NT2/D1 (cell line): ENCODE results near the gene SF3B5.
"Not testable (repeated sequence)": the region's sequence is repeated elsewhere in the genome, so short reads cannot be mapped to it uniquely, and the experiment has no call there.

Source experiments
- DNase-seq: peaks from one replicate; pipeline ENCODE4 v3.0.0-alpha.2; 2011; ENCODE audit warnings: low read depth, low spot score
- H3K27me3 ChIP-seq: 2 replicates; pipeline ENCODE4 v1.6.0; 2011; ENCODE audit warnings: mild to moderate bottlenecking; ENCODE audit not compliant: insufficient read length, insufficient read depth
- H3K36me3 ChIP-seq: 2 replicates; pipeline ENCODE4 v1.6.1; 2011; ENCODE audit warnings: mild to moderate bottlenecking, low read length, mixed read lengths; ENCODE audit not compliant: insufficient read depth, insufficient read length
- H3K4me1 ChIP-seq: 2 replicates; pipeline ENCODE4 v1.5.1; 2011; ENCODE audit not compliant: insufficient read depth, insufficient read length
- H3K4me3 ChIP-seq: 2 replicates; pipeline ENCODE4 v1.5.1; 2011; ENCODE audit warnings: low read depth; ENCODE audit not compliant: insufficient read length
- H3K9ac ChIP-seq: 2 replicates; pipeline ENCODE4 v1.6.0; 2011; ENCODE audit warnings: low read depth; ENCODE audit not compliant: insufficient read length
- H3K9me3 ChIP-seq: 2 replicates; pipeline ENCODE4 v1.5.1; 2011; ENCODE audit warnings: mild to moderate bottlenecking, low read length; ENCODE audit not compliant: insufficient read depth
- SUZ12 ChIP-seq: IDR thresholded peaks from 2 replicates; pipeline ENCODE4 v1.6.1; 2011; ENCODE audit not compliant: insufficient read length, insufficient read depth; ENCODE audit errors: extremely low read depth
- YY1 ChIP-seq: IDR thresholded peaks from 2 replicates; pipeline ENCODE4 v1.6.1; 2011; ENCODE audit not compliant: insufficient read length, insufficient read depth
- ZNF274 ChIP-seq: IDR thresholded peaks from 2 replicates; pipeline ENCODE4 v1.6.1; 2011; ENCODE audit warnings: mild to moderate bottlenecking, low read depth, low read length

The SF3B5 gene

GRCh38 chr6:144053601-144054000, 41.8 kb downstream of the SF3B5 start:
- Histone ChIP-seq H3K9ac (no peak overlapping the region), H3K4me1 (no peaks in the 10 kb centered on the region), H3K4me3 (no peak overlapping the region), H3K36me3 (no peaks in the 10 kb centered on the region), H3K9me3 (peaks cover under 1% of the 10 kb centered on the region; the same call in 1 of the 2 replicates), H3K27me3 (no peaks in the 10 kb centered on the region)
- DNase-seq = no peak
- TF ChIP-seq ZNF274 = no peak
- no peak for TF ChIP-seq SUZ12
- TF ChIP-seq YY1 = no peak

- Histone ChIP-seq H3K9ac (no peak overlapping the region), H3K4me3 (no peak overlapping the region), H3K9me3 (peaks cover 6% of the 10 kb centered on the region; the same call in 1 of the 2 replicates), H3K36me3 (no peaks in the 10 kb centered on the region), H3K27me3 (no peaks in the 10 kb centered on the region), H3K4me1 (no peaks in the 10 kb centered on the region)
- TF ChIP-seq YY1 = no peak
- TF ChIP-seq SUZ12 = no peak
- no peak for TF ChIP-seq ZNF274
- no peak for DNase-seq
Observed at GRCh38 chr6:144052488-144052887, 42.9 kb downstream of the SF3B5 start.

DNA sequence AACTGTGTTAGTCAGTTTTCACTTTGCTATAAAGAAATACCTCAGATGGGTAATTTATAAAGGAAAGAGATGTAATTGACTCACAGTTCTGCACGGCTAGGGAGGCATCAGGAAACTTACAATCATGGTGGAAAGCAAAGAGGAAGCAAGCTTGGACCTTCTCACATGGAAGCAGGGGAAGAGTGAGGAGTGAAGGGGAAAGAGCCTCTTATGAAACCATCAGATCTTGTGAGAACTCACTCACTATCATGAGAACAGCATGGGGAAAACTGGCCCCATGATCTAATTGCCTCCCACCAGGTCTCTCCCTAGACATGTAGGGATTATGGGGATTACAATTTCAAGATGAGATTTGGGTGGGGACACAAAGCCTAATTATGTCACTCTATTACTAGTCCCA, 46.0 kb downstream of the SF3B5 start:
- Histone ChIP-seq H3K9ac (no peak overlapping the region), H3K9me3 (peaks cover 6% of the 10 kb centered on the region; the same call in 1 of the 2 replicates), H3K4me1 (no peaks in the 10 kb centered on the region), H3K4me3 (no peak overlapping the region), H3K36me3 (no peaks in the 10 kb centered on the region), H3K27me3 (no peaks in the 10 kb centered on the region)
- TF ChIP-seq SUZ12 (no peak), YY1 (no peak), ZNF274 (no peak)
- DNase-seq = no peak

GRCh38 chr6:144047688-144048087, 47.7 kb downstream of the SF3B5 start:
- Histone ChIP-seq H3K4me3 (no peak overlapping the region), H3K27me3 (no peaks in the 10 kb centered on the region), H3K4me1 (no peaks in the 10 kb centered on the region), H3K36me3 (no peaks in the 10 kb centered on the region), H3K9ac (no peak overlapping the region), H3K9me3 (peaks cover 6% of the 10 kb centered on the region; the same call in 1 of the 2 replicates)
- no peak for DNase-seq
- TF ChIP-seq ZNF274 (no peak), YY1 (no peak), SUZ12 (no peak)

GRCh38 chr6:144046672-144047071, 48.7 kb downstream of the SF3B5 start:
- not testable (repeated sequence) for H3K36me3 ChIP-seq, H3K27me3 ChIP-seq, H3K9me3 ChIP-seq

GRCh38 chr6:144044989-144045388, 50.4 kb downstream of the SF3B5 start:
- not testable (repeated sequence) for DNase-seq, H3K4me3 ChIP-seq, H3K9me3 ChIP-seq, H3K27me3 ChIP-seq, H3K4me1 ChIP-seq, H3K9ac ChIP-seq, H3K36me3 ChIP-seq

More at GRCh38 chr6:144046672-144047071, 48.7 kb downstream of the SF3B5 start:
- not testable (repeated sequence) for H3K9ac ChIP-seq, H3K4me3 ChIP-seq, DNase-seq, H3K4me1 ChIP-seq
